HG02840 (cell line): Measurements from ENCODE around the gene STX8.

ENCODE experiments used
- ATAC-seq: cut with Tn5 transposase; IDR thresholded peaks from one replicate; pipeline ENCODE4 v1.9.1; 2021; ENCODE audit warnings: mild to moderate bottlenecking, moderate library complexity, moderate number of reproducible peaks; ENCODE audit not compliant: unreplicated experiment, low FRiP score

STX8 gene

GRCh38 chr17:9200699-9201359, 374.8 kb downstream of the STX8 start:
- ATAC-seq = peak; percentile 86
